GM19395 (cell line): ENCODE measurements around the gene HGF.
"Not testable (repeated sequence)": the region's sequence is repeated elsewhere in the genome, so short reads cannot be mapped to it uniquely, and the experiment has no call there.

Source experiments
- ATAC-seq: cut with Tn5 transposase; IDR thresholded peaks from one replicate; pipeline ENCODE4 v1.9.1; 2021; ENCODE audit warnings: mild to moderate bottlenecking, moderate library complexity; ENCODE audit not compliant: unreplicated experiment

The HGF gene

DNA sequence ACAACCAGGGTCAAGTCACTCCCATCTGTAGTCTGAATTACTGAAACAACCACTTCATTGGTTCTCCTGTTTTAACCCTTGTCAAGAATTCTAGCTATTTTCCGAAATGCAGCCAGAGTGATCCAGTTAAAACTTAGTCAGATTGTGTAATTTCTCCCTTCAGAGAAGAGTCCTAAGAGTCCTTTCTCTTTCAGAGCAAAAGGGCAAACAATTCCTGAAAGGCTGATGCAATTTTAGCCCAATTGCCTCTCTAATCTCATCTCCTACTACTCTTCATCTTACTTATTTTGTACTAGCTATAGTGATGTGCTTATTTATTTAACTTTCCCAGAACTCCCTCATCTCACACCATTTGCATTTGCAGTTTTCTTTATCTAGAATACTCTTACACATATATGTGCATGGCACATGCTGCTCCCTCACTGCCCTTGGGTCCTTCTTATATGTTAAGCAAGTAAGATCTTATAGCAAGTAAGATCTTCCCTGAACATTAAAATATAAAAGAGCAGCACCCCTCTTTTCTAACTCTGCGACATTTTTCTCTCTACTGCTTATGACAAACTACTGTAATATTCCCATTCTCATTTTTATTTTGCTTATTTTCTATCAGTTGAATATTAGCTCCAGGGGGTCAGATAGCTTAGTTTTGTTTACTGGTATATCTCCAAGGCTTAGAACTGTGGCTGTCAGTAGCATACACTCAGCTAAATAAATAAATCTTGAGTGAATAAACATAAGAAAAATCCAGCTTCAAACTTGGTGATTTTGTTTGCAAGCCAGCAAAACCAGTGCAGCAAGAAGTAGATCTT, 44.6 kb downstream of the HGF start:
- no peak for ATAC-seq

DNA sequence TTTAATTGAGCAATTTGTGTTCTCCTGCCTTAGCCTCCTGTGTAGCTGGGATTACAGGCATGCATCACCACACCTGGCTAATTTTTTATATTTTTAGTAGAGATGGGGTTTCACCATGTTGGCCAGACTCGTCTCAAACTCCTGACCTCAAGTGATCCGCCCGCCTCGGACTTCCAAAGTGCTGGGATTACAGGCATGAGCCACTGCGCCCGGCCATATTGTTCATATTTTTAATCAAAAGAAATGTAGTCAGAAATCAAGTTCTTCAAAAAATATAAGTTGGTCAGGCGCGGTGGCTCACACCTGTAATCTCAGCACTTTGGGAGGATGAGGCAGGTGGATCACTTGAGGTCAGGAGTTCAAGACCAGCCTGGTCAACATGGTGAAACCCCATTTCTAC, 47.6 kb downstream of the HGF start:
- not testable (repeated sequence) for ATAC-seq

DNA sequence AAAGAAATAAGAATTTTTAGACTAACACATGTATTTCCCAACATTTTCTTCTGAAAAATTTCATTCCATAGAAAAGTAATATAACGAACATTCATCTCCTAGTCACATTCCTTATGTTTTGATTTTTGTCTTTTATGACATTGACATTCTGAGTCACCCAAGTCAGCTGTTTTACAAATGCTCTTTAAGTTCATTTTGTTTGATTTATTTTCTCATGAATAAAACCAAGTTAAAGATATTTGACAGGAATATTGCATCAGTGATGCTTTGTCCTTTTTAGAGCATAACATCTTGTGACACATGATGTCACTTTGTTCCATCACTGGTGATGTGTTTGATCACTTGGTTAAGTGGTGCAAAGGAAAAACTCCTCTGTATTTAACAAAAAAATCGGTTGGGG, 48.4 kb downstream of the HGF start:
- no peak for ATAC-seq

DNA sequence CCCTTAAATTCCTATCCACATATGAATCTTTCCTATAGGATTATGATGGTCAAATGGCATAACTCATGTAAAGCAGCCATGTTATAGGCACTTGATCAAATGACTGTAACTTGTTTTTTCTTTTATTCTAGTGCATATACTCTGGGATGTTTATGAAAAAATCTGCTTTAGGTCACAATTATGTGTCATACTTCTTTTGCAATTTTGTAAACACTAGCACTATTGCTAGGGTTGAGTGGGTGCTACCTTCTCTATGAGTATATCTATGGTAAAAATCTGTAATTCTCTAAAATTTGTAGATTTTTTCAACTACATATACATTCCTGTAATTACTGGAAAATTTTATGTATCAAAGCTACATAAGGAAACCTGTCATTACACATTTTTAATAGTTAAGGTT, 50.0 kb downstream of the HGF start:
- ATAC-seq, result no peak

DNA sequence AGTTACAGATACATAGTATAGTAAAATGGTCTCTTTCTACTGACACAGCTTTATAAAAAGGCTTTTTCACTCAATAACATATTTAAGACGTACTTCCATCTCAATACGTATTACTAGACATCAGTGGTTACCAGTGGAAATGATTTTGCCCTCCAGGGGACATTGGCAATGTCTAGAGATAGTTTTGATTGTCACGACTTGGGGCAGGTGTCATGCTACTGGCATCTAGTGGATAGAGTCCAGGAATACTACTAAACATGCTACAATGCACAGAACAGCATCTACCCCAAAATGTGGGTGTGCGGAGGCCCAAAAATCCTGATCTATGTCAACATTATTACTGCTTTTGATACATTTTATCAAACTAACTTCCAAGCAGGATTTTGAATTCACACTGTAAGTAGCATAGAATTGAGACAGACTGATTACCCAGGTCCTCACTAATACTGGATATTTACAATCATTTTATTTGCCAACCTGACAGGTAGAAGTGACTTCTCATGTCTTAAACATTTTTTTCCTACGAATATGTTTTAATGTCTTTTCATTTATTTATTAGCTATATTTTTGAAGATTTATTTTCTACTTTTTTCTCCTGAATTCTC, 53.8 kb downstream of the HGF start:
- ATAC-seq, result peak; percentile 63

DNA sequence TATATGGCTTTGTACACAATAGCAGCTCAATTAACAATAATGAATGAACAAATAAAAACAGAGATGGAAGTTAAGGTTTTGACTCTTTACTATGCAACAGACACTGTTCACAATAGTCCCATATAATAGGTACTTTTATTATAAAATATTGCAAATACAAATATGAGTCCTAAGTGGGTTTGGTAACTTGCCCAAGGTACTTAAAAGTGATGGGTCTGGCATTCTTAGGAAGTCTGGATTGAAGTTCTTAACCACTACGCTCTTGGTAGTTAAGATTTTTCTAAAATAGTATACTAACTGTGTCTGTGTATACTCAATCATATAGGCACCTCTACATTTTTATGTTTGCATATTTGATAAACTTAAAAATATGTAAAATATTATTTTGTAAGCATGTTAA, 55.5 kb downstream of the HGF start:
- ATAC-seq, result no peak

DNA sequence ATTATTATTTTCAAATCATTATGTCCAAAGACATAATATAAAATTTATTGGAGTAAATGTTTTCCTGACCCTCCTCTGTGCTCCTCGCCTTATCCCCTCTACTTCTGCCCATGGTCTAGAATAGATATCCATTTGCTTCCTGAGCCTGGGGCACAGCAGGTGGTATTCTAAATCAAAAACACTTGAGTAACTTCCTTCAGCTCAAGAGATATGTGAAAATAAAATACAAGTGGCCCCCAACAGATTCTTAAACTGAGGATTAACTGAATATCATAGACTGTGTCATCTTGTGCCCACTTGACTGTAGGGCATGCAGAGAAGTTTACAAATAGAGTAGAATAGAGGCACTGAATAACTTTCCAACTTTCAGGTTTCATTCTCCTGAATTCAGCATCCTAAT, 59.1 kb downstream of the HGF start:
- no peak for ATAC-seq

DNA sequence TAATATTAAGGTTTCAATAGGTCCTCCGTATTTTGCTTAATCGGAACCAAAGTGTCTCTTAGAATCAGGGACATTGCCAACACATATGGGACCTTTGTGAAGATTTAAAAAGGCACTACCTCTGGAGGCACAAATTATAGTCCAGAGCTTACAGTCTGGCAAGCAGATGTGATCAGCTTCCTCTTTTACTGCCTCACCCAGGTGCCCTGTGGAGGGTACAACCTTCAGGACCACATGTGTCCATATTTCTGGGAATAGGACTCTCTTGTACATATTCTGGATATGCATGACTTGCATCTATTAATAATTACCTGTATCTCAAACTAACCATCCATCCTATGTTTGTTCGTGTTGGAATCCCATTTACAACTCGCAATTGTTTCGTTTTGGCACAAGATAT, 60.0 kb downstream of the HGF start:
- ATAC-seq, result no peak

DNA sequence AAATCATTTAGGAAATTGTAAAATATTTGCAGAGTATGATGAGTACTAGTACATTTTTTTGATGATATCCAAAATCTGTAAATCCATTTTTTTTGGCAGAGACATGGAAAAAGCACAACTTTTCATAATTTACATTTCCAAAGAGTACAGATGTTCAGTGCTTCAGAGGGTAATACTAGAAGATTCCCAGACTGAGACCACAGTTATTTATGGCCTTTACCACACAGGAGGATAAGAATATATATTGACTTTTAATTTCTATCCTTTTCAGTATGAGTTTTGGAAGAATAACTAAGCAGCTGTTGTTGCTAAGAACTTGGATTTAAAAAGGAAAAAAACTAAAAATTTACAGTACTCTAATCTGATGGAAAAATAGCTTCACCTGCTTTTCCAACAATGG, 61.9 kb downstream of the HGF start:
- ATAC-seq, result no peak

DNA sequence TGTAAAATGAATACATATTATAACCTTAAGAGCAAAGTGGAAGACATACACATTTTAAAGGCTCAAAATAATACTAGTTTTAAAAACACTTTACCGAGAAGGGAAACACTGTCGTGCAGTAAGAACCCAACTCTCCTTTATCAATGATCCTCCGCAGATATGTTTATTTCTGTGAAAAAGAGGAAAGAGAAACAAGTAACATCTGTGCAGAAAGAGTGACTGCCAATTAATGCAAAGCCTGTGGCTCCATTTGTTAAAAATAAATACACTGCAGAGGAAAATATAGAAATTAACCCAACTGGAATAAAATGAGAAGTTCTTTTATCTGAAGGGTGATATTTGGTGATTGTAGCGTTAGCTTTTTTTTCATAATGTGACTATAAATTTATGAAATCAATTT, 62.7 kb downstream of the HGF start:
- no peak for ATAC-seq

DNA sequence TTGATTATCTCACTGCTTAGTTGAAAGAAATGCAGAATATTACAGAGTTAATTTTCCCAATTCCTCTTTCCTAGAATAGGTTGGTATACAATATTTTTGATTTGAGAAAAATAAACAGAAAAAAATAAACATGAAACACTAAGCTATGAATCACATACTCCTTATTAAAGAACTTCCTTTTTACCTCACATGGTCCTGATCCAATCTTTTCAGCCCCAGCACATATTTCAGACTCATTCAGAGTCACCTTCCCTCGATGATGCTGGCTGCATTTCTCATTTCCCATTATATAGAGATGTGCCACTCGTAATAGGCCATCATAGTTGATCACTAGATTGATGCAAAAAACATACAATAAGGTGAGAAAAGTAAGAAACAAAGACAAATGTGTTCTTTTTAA, 64.6 kb downstream of the HGF start:
- no peak for ATAC-seq

DNA sequence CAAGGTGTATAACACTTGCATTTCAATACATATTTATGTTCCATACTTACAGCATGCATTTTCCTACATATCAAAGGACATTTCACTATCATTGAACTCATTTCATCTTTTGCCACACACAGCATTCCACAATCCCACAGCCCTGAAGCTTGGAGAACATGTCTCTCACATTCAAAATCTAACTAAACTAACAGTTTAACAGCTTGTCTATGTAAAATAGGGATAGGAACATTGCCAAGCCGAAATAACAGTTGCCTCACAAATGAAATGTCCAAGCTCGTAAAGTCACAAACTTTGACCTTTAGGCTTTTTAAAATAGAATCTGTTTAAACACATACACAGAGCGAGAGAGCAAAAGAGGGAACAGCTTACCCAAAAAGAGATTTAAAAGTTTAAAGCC, 65.3 kb downstream of the HGF start:
- no peak for ATAC-seq

DNA sequence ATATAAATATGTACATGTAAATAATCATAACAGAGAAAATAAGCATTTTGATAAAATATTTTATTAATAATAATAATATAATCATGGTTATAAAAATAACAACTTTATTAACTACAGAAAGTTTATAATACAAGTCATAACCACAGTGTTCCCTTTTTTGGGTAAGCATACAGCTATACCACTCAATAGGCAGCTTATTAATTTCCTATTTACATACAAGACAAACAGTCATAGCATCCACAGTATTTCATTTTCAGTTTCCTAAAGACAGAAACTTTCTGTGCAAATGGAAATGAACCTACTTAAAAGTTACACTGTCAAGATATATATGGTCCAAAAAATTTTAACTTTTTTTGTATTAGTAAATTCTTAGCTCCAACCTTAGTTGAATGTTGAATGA, 70.9 kb downstream of the HGF start:
- no peak for ATAC-seq

DNA sequence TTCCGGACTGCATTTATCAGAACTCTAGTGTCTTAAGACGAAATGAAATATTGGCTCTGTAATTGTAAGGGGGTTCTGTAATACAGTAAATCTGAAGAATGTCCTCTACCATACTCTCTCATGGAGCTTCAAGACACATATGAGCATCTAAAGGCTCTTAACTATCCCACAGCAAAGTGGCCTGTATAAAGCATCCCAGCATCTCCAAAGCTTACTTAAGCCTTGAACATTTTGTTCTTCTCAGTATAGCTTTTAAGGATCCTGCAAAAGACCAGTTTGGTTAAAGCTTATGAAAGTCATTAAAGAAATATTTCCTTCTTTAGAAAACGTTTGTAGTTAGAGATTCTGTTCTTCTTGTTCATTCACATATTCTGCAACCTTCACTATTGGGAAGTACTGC, 75.1 kb downstream of the HGF start:
- ATAC-seq, result no peak

DNA sequence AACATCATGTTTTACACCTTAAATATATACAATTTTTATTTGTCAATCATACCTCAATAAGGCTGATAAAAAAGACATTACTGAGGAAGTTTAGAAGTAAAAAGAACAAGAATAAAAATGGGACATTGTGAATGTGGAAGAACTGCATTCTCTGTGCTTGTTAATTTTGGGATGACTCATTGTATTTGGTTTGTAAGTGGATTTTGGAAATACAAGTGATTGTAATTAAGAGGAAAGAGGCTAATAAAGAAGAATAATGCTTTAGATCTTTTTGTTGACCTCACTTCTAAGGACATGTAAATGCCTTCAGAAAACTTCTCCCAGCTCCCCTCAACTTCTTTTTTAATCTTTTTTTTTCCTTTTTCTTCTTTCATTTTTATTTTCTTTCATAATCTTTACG, 76.0 kb downstream of the HGF start:
- no peak for ATAC-seq

DNA sequence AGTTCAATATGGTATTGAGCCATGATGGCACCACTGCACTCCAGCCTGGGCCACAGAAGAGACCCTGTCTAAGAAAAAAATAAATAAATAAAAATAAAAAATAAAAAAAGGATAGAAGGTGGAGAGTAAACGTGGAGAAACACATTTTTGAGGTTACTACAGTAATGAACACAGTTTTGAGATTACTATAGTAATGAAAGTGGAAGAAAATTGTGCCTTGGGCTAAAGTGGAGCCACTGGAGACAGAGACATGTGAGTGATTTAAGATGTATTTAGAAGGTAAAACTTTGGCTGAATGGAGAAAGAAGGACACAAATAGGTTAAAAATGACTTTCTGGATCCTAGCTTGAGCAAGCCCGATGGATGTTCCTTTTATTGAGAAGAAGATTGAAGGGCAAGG, 76.8 kb downstream of the HGF start:
- no peak for ATAC-seq

DNA sequence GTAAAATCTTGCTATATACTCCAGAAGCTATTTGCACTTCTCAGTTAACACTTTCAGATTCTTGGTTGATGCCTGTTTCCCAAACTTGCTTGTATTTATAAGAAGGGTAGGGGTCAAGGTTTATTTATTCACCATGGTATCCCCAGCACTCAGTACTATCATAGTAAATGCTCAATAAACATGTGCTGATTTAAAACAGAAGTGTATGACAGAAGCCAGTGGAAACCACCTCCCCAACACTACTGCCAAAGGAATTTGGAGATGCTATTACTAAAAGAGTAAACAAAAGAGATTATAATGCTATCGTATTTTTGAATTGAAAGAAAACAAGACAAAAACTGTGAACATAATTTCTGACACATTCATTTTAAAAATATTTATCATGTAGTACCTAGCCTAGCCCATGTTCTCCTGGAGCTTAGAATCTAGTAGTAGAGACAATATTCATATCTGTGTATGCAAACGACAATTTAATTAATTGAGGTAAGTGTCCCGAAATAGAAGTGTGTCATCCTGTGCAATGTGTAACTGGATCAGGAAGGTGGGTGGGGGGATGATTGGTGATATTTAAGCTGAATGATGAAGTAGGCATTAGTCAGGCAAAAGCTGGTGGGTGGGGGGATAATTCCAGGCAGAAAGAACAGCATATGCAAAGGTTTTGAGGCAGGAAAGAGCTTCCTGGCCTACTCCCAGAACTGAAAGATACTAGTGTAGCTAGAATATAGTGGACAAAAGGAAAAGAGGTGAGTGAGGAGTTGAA, 77.5 kb downstream of the HGF start:
- ATAC-seq, result no peak

DNA sequence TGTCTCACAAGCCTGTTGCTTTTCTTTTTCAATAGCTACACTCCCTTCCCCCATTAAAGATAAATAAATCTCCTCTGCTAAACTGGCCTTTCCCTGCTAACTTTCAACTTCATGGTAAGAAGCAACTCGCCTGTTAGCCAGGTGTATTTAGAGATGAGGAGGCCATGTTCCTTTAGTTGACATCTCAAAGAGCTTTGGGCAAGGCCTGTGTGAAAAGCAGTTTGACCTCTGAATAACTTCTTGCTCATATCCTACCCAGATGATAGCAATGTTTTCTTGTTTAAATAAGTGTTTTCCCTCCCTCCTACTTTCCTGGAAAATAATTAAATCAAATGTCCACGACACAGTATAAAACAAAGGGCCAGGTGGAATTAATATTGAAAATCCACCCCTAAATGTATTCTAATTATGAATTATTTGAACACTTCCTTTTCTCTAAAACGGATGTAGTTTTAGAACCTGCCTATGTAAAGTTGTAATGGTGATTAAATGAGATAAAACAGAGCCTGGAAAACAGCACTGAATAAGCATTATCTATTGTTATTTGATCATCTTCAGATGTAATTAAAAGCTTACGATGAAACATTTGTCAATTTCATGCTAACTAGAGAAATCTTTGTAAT, 78.5 kb downstream of the HGF start:
- ATAC-seq, result no peak

DNA sequence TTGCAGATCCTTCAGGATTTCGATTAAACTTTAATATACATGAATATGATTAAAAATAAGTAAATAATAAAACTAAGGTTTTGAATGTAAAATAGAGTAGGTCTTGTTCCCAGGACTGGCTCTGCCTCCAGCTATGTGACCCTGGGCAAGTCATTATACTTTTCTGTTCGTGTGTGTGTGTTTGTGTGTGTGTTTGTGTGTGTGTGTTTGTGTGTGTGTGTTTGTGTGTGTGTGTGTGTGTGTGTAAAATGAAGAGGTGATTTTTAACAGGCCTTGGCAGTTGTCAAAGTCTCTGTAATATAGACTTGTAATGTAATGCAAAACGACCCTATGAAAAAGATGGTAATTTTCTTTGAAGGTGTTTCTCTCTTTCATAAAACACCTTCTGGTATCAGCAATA, 79.2 kb downstream of the HGF start:
- no peak for ATAC-seq

DNA sequence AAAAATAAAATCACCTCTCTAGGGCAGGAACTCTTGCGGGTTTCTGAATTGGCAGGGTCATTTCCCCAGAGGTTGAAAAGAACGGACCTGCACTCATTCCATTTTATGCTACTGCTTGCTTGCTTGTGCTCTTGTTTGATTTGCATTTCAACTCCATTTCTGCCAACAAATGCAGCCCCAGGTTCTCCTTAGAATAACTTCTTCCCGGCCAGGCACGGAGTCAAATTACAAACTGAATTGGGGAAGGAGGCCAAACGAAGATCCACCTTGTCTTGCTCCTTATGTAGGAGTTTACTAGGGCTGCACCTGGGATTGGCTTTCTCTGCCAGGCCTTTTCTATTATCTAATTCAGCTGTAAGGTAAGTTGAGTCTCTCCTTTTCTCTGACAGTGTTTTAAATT, 79.6 kb downstream of the HGF start:
- no peak for ATAC-seq

DNA sequence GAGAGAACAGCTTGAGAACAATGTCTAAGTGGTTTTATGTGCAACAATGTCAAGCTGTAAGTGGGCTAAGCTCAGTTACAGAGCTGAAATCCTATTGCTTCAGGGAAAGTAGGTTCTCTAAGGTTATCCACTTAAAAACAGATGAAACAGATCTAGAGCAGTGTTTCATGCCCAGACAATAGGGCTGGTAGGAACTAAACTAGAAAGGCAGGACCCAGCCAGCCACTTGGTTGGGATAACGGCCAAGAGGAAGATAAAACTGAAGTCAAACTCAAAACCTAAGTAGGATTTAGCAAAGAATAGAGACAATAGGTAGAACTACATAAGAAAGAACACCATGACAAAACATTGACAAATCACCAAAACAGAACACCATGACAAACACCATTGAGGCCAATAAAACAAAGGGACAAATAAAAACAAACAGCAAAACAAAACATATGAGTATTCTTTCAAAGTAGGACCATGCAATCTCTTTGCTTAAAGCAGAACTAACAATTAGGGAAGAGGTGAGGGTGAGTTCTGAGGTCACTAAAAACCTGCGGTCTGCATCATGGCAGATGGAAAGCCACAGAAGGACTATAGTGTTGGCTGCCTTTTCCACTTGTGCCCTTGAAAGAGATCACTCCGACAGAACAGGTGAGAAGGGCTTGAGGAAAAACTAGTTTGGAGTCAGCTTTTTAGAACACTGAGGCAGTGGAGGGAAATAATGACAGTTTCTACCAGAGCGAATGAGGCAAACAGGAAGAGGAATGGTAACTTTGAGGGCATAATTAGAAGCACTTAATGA, 81.0 kb downstream of the HGF start:
- ATAC-seq, result no peak
